Measurements from ENCODE around the gene AKAP8L. TPM values are rescaled to one million over a fixed set of nuclear protein-coding genes. Genes with fewer than 3 reads are reported as not detected.

AKAP8L gene
- total and polyA plus RNA-seq, 10 of the 15 experiments (the other 5 are each of a cell fraction or from before 2014, with no cell fraction given), result 0.66 to 64.3 (median 40.0) TPM

DNA sequence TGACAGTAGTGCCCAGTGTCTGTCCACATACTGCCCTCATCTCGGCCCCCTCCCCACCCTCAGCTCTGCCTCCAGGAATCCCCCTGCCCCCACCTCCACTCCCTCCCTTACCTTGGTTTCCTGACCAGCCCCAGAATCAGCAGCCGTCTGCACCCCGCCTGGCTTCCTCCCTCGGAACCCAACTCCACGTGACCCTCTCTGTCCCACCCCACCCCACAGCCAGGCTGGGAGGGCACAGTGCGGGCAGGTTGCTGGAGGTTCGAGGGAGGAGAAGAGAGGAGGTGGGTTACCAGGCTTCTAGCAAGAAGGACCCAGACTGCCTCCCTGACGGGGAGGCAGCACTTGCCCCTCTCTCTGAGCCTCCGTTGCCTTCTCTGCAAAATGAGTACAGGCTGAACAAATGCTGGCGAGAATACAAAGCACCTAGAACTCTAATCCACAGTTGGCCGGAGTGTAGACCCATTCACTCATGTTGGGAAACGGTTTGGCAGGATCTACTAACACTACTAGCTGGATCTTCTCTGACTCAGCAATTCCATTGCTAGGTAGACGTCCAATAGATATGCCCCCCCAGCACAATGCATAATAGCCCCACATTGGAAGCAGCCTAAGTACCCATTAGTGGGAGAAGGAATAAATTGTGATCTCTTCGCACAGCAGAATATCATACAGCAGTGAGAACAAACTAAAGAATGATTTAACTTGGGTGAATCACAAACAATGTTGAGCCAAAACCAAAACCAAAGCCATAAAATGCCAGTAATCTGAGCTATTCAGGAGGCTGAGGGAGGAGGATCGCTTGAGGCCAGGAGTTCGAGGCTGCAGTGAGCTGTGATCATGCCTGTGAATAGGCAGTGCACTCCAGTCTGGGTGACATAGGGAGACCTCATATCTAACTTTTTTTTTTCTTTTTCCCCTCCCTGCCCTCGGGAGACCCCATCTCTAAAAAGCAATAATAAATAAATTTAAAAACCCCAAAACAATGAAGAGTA lies 45.9 kb upstream of the AKAP8L start, which contains the start of gene RASAL3 (continued):
- TF ChIP-seq RAD21 (IDR thresholded peaks at IDR 0.05; ENCODE audit: insufficient read depth, low read depth, low read length) (no peak), ASH2L (IDR thresholded peaks at IDR 0.05; ENCODE audit: borderline replicate concordance, low read depth) (no peak), RUNX3 (IDR thresholded peaks at IDR 0.05; ENCODE audit: low read length) (0 out of 2 replicates have a peak, but pooled peaks have one; percentile 6), EGR1 (IDR thresholded peaks at IDR 0.05; ENCODE audit: borderline replicate concordance in 1 of 2, low read depth in 2 of 2, low read length in 2 of 2) (no peak), PAX5 (IDR thresholded peaks at IDR 0.05; ENCODE audit: borderline replicate concordance, low read depth, low read length) (no peak), SMAD5 (IDR thresholded peaks at IDR 0.05; ENCODE audit: low read depth) (no peak), PAX8 (IDR thresholded peaks at IDR 0.05) (no peak), SMC3 (IDR thresholded peaks at IDR 0.05; ENCODE audit: borderline replicate concordance, low read length) (no peak), ATF2 (IDR thresholded peaks at IDR 0.05; ENCODE audit: low read length) (no peak), TCF3 (IDR thresholded peaks at IDR 0.05; ENCODE audit: borderline replicate concordance, insufficient read depth, low read depth, low read length) (no peak), TCF12 (IDR thresholded peaks at IDR 0.05; ENCODE audit: low read depth, low read length) (no peak), RAD51 (IDR thresholded peaks at IDR 0.05) (peak; percentile 85), RCOR1 (conservative IDR thresholded peaks at IDR 0.05; ENCODE audit: low read depth, low read length) (no peak), EP300 (IDR thresholded peaks at IDR 0.05; ENCODE audit: borderline replicate concordance in 1 of 2, control insufficient read depth in 1 of 2, low read depth in 2 of 2, low read length in 2 of 2) (no peak), ZNF24 (IDR thresholded peaks at IDR 0.05) (no peak), ZNF207 (IDR thresholded peaks at IDR 0.05; ENCODE audit: borderline replicate concordance) (no peak), FOXK2 (IDR thresholded peaks at IDR 0.05) (no peak), FOXM1 (IDR thresholded peaks at IDR 0.05; ENCODE audit: low read depth, low read length) (no peak), NR2F1 (conservative IDR thresholded peaks at IDR 0.05) (no peak)
- TF ChIP-seq, protein P1, sequence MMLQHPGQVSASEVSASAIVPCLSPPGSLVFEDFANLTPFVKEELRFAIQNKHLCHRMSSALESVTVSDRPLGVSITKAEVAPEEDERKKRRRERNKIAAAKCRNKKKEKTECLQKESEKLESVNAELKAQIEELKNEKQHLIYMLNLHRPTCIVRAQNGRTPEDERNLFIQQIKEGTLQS (IDR thresholded peaks at IDR 0.05; ENCODE audit: borderline replicate concordance, extremely low read depth, low read depth, low read length), result peak; percentile 23; the same call in 1 of the 2 replicates
- TF ChIP-seq, protein P2, sequence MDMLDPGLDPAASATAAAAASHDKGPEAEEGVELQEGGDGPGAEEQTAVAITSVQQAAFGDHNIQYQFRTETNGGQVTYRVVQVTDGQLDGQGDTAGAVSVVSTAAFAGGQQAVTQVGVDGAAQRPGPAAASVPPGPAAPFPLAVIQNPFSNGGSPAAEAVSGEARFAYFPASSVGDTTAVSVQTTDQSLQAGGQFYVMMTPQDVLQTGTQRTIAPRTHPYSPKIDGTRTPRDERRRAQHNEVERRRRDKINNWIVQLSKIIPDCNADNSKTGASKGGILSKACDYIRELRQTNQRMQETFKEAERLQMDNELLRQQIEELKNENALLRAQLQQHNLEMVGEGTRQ (IDR thresholded peaks at IDR 0.05; ENCODE audit: borderline replicate concordance, low read depth, low read length), result peak; percentile 73
- TF ChIP-seq, protein P3, sequence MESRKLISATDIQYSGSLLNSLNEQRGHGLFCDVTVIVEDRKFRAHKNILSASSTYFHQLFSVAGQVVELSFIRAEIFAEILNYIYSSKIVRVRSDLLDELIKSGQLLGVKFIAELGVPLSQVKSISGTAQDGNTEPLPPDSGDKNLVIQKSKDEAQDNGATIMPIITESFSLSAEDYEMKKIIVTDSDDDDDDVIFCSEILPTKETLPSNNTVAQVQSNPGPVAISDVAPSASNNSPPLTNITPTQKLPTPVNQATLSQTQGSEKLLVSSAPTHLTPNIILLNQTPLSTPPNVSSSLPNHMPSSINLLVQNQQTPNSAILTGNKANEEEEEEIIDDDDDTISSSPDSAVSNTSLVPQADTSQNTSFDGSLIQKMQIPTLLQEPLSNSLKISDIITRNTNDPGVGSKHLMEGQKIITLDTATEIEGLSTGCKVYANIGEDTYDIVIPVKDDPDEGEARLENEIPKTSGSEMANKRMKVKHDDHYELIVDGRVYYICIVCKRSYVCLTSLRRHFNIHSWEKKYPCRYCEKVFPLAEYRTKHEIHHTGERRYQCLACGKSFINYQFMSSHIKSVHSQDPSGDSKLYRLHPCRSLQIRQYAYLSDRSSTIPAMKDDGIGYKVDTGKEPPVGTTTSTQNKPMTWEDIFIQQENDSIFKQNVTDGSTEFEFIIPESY (IDR thresholded peaks at IDR 0.05), result no peak
- TF ChIP-seq, protein P4, sequence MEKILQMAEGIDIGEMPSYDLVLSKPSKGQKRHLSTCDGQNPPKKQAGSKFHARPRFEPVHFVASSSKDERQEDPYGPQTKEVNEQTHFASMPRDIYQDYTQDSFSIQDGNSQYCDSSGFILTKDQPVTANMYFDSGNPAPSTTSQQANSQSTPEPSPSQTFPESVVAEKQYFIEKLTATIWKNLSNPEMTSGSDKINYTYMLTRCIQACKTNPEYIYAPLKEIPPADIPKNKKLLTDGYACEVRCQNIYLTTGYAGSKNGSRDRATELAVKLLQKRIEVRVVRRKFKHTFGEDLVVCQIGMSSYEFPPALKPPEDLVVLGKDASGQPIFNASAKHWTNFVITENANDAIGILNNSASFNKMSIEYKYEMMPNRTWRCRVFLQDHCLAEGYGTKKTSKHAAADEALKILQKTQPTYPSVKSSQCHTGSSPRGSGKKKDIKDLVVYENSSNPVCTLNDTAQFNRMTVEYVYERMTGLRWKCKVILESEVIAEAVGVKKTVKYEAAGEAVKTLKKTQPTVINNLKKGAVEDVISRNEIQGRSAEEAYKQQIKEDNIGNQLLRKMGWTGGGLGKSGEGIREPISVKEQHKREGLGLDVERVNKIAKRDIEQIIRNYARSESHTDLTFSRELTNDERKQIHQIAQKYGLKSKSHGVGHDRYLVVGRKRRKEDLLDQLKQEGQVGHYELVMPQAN (conservative IDR thresholded peaks at IDR 0.05), result no peak
